Endothelial cell of umbilical vein (primary cell): ENCODE measurements around the gene LRTM2. TPM values are rescaled to one million over a fixed set of nuclear protein-coding genes. Genes with fewer than 3 reads are reported as not detected.
A peak's percentile ranks its signal among the peaks of the same experiment; 100 is the strongest.

Experiments used
- BruUV-seq: library from RNA; stranded (reverse); fragments of 400-500 nt; replicated peaks from 2 replicates; lab custom pipeline; 2021; lab: Mats Ljungman, UMichigan
- CTCF ChIA-PET: fragments of 300-600, 350-600 bp; sonication (Branson Sonifier 250); formaldehyde crosslinking; loops from one replicate; lab custom pipeline; 2021; ENCODE audit warnings: antibody characterized with exemption, inconsistent platforms; lab: Charles Lee
- POLR2A ChIA-PET: fragments of 300-600, 350-600 bp; sonication (Branson Sonifier 250); formaldehyde crosslinking; loops from one replicate; lab custom pipeline; 2021; ENCODE audit warnings: antibody characterized with exemption, inconsistent platforms; lab: Charles Lee
- DNase-seq: peaks from one replicate; pipeline ENCODE4 v3.0.0-alpha.2; 2011; ENCODE audit warnings: low read depth, low spot score
- FAIRE-seq: peaks from 2 replicates; lab custom pipeline; 2011; peaks lifted over from hg19 to GRCh38; lab: Jason Lieb, UNC
- H2AFZ ChIP-seq: 2 replicates; pipeline ENCODE4 v1.6.0; 2012; ENCODE audit warnings: low read depth, low read length, control low read depth, inconsistent platforms
- H3K27ac ChIP-seq: 2 replicates; pipeline ENCODE4 v1.5.1; 2011; ENCODE audit warnings: low read depth, mild to moderate bottlenecking, control low read depth, low read length, moderate library complexity; ENCODE audit not compliant: insufficient read depth
- H3K27me3 ChIP-seq, 2 experiments: 2 replicates each; pipeline versions ENCODE4 v1.6.0 to v1.6.1; 2011; ENCODE audit warnings: low read length in 2 of 2, mixed read lengths in 1 of 2; ENCODE audit not compliant: control insufficient read depth in 2 of 2, insufficient read depth in 2 of 2
- H3K36me3 ChIP-seq, 2 experiments: 2 replicates in 1 of 2; 3 replicates in 1 of 2; pipeline ENCODE4 v1.5.1; 2011; ENCODE audit warnings: low read length in 2 of 2, mild to moderate bottlenecking in 1 of 2, moderate library complexity in 1 of 2; ENCODE audit not compliant: control insufficient read depth in 2 of 2, insufficient read depth in 2 of 2; ENCODE audit errors: extremely low read depth in 1 of 2
- H3K4me1 ChIP-seq: 3 replicates; pipeline ENCODE4 v1.5.1; 2011; ENCODE audit warnings: mild to moderate bottlenecking, low read length; ENCODE audit not compliant: control insufficient read depth, insufficient read depth; ENCODE audit errors: extremely low read depth
- H3K4me2 ChIP-seq: 2 replicates; pipeline ENCODE4 v1.6.1; 2011; ENCODE audit warnings: low read length, control low read depth, mixed read lengths; ENCODE audit not compliant: insufficient read depth
- H3K4me3 ChIP-seq, 3 experiments: fragments of 200-600 bp in 1 of 3; sonication (generic), shearing (Covaris generic) in 1 of 3; replicated peaks in 1 of 3; 2 replicates each; pipeline ENCODE4 v1.5.1; 2011 to 2016; ENCODE audit warnings: control low read depth in 3 of 3, low read length in 3 of 3, mild to moderate bottlenecking in 2 of 3, inconsistent platforms in 1 of 3, low read depth in 1 of 3, moderate library complexity in 1 of 3; ENCODE audit not compliant: insufficient read depth in 1 of 3
- H3K79me2 ChIP-seq: 2 replicates; pipeline ENCODE4 v1.6.0; 2012; ENCODE audit warnings: low read length, inconsistent platforms; ENCODE audit not compliant: control insufficient read depth, insufficient read depth
- H3K9ac ChIP-seq: replicated peaks from 2 replicates; pipeline ENCODE3; 2011; ENCODE audit warnings: low read length, control low read depth; ENCODE audit not compliant: insufficient read depth; ENCODE audit errors: extremely low read depth
- H3K9me1 ChIP-seq: replicated peaks from 3 replicates; pipeline ENCODE4 v1.6.0; 2011; ENCODE audit warnings: mild to moderate bottlenecking, low read length; ENCODE audit not compliant: control insufficient read depth, insufficient read depth; ENCODE audit errors: extremely low read depth
- H3K9me3 ChIP-seq: replicated peaks from 2 replicates; pipeline ENCODE4 v1.5.1; 2012; ENCODE audit warnings: low read length, inconsistent platforms; ENCODE audit not compliant: control insufficient read depth, insufficient read depth
- H4K20me1 ChIP-seq: replicated peaks from 2 replicates; pipeline ENCODE3; 2011; ENCODE audit warnings: mild to moderate bottlenecking, low read length; ENCODE audit not compliant: control insufficient read depth, insufficient read depth; ENCODE audit errors: extremely low read depth
- FOS ChIP-seq: IDR thresholded peaks from 2 replicates; pipeline ENCODE4 v1.6.1; 2011; ENCODE audit warnings: mild to moderate bottlenecking, low read length, moderate library complexity, borderline replicate concordance; ENCODE audit not compliant: insufficient read depth
- GATA2 ChIP-seq: IDR thresholded peaks from 2 replicates; pipeline ENCODE4 v1.7.0; 2011; ENCODE audit warnings: low read depth, mild to moderate bottlenecking, moderate library complexity, mixed read lengths, low read length; ENCODE audit not compliant: insufficient read length, insufficient read depth
- MAX ChIP-seq: IDR thresholded peaks from 2 replicates; pipeline ENCODE4 v1.6.1; 2011; ENCODE audit not compliant: insufficient read depth, insufficient read length
- POLR2A ChIP-seq: IDR thresholded peaks from 2 replicates; pipeline ENCODE4 v1.6.1; 2012; ENCODE audit warnings: low read depth, mild to moderate bottlenecking, control low read depth, low read length
- POLR2AphosphoS5 ChIP-seq: IDR thresholded peaks from 2 replicates; pipeline ENCODE4 v1.6.1; 2012; ENCODE audit warnings: low read depth, mild to moderate bottlenecking, control low read depth, low read length, moderate library complexity; ENCODE audit not compliant: insufficient read depth
- dilution Hi-C: fragments of 300-500 bp; cut with MboI; formaldehyde crosslinking; loops from one replicate; pipeline ENCODE4 v1.15.0; 2019; ENCODE audit warnings: low sequenced_read_pairs; ENCODE audit not compliant: extremely low pct_ligation_motif_present
- intact Hi-C: fragments of 100-400 bp; cut with micrococcal nuclease; formaldehyde crosslinking; loops from one replicate; pipeline ENCODE4 v1.10.0; 2022
- polyA plus RNA-seq, 4 experiments: library from polyadenylated mRNA; depleted of rRNA in 3 of 4; stranded (reverse) in 3 of 4; unstranded in 1 of 4; fragments of >200 nt; gene quantifications; 2 replicates each; pipeline versions ENCODE4 v1.2.1 to v1.2.3, GENCODE V29; 2011 to 2012; ENCODE audit warnings: missing spikeins in 1 of 4
- total RNA-seq: library from RNA; stranded (reverse); gene quantifications from 2 replicates; pipeline ENCODE4 v1.2.3, GENCODE V29; 2021
- TF ChIP-seq, protein P1 (sequence below), 2 donors: IDR thresholded peaks; 1 replicate in 1 of 2; 2 replicates in 1 of 2; pipeline ENCODE4 v1.5.1; 2011; ENCODE audit warnings: low read length in 2 of 2, mild to moderate bottlenecking in 2 of 2, moderate library complexity in 2 of 2, control low read depth in 1 of 2, inconsistent platforms in 1 of 2, low read depth in 1 of 2; ENCODE audit not compliant: insufficient read depth in 1 of 2; ENCODE audit errors: extremely low read depth in 1 of 2

The LRTM2 gene
- total and polyA plus RNA-seq, 2 donors (not counting 3 experiments of a cell fraction or from before 2014, with no cell fraction given), result not detected

DNA sequence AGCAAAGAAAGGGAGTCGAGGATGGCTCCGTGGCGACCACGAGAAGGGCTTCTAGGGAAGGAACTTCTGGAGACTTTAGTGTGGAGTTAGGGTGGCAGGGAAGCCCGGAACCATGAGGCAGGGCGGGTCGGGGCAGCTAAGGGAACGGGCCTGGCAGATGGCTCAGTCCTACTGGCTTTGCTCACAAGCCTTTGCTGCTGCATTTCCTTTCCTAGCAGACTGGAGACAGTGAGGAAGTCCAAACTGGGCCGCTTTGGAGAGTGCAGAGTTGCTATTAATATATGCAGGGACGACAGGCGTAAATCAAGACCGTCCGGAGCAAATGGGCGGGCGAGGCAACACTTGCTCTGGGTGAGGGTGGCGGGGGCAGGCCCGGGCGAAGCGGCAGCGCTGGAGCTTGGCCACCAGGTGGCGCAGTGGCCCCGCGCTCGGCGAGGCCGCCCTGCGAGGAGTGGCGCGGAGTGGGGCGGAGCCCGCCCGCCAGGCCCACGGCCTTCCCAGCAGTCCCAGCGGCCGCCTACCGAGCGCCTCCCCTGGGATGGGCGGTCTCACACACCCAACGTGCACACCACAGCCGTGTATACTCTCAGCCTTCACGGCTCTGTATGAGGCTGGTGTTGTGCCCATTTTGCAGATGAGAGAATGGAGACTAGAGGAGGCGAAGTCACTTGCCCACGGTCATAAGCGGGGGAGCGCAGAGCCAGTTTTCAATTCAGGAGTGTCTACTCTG lies 24.4 kb upstream of the LRTM2 start:
- Histone ChIP-seq H3K4me3 (peak overlapping the region; percentile 32 to 62 (median 35)), H3K4me1 (peaks cover 12% of the 10 kb centered on the region), H3K36me3 (no peaks in the 10 kb centered on the region), H3K4me2 (peak overlapping the region; percentile 86), H3K9ac (no peak overlapping the region), H3K9me1 (no peaks in the 10 kb centered on the region), H3K27ac (no peak overlapping the region), H4K20me1 (no peaks in the 10 kb centered on the region), H3K79me2 (no peaks in the 10 kb centered on the region), H2AFZ (peak overlapping the region; percentile 90), H3K9me3 (no peaks in the 10 kb centered on the region), H3K27me3 (no peaks in the 10 kb centered on the region)
- no TSS peak for BruUV-seq
- FAIRE-seq, result peak; percentile 96
- intact Hi-C loops, result loop anchor here (1.0 to 2.0 kb wide), 4 partner anchors 144 to 787 kb away; partner anchors contain the start of gene DCP1B
- dilution Hi-C loops, result no loop called here
- ChIA-PET CTCF (interaction anchor here (0.6 to 8.1 kb wide), 12 partner anchors 11 to 788 kb away, joined by 3 to 226 read pairs (median 4); partner anchors contain the start of gene DCP1B), POLR2A (no interaction called here)
- DNase-seq, result peak; percentile 89
- TF ChIP-seq POLR2AphosphoS5 (peak; percentile 64), POLR2A (peak; percentile 67), GATA2 (no peak), MAX (peak; percentile 39), FOS (no peak)
- TF ChIP-seq, protein P1, sequence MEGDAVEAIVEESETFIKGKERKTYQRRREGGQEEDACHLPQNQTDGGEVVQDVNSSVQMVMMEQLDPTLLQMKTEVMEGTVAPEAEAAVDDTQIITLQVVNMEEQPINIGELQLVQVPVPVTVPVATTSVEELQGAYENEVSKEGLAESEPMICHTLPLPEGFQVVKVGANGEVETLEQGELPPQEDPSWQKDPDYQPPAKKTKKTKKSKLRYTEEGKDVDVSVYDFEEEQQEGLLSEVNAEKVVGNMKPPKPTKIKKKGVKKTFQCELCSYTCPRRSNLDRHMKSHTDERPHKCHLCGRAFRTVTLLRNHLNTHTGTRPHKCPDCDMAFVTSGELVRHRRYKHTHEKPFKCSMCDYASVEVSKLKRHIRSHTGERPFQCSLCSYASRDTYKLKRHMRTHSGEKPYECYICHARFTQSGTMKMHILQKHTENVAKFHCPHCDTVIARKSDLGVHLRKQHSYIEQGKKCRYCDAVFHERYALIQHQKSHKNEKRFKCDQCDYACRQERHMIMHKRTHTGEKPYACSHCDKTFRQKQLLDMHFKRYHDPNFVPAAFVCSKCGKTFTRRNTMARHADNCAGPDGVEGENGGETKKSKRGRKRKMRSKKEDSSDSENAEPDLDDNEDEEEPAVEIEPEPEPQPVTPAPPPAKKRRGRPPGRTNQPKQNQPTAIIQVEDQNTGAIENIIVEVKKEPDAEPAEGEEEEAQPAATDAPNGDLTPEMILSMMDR (IDR thresholded peaks at IDR 0.05; ENCODE audit: extremely low read depth in 1 of 2, insufficient read depth in 1 of 2, low read depth in 1 of 2, low read length in 2 of 2), result peak; percentile 88 to 99
